Measurements from ENCODE around the gene PRMT1. TPM values are rescaled to one million over a fixed set of nuclear protein-coding genes. Genes with fewer than 3 reads are reported as not detected.

Gene PRMT1
- total and polyA plus RNA-seq, 9 of the 15 experiments (the other 6 are each of a cell fraction or from before 2014, with no cell fraction given) = 13.3 to 464 (median 326) TPM

DNA sequence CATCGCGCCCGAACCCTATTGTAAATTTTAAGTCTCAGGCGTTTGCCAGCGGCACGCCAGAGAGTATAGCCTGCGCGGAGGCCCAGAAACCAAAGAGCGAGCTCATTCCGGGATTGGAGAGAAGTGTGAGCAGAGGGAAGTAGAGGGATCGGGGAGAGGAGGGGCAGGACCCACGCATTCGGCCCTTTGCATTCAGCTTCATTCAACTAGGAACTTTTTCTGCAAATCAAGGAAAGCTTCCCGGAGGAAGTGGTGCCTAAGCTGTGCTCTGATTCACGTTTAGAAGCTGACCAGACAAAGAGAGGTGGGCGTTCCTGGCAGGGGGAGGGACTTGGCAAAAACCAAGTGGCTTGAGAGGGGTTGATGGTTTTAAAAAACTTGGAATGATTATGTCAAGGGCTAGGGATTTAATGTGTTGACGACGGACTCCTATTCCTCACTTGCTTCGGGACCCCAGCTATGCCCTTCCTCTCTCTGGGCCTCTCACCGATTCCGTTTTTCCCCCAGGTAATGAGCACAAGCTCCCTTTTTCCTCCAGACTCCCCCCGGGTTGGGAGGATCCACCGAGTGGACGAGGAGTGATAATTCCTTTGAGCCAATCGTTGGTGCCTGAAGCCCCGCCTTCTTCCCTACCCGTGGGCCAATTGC, 811 bp upstream of the PRMT1 start (continued):
- 0 out of 2 replicates have a peak, but pooled peaks have one; percentile 56 for TF ChIP-seq TRIM28 (IDR thresholded peaks at IDR 0.05)
- TF ChIP-seq POLR2G (IDR thresholded peaks at IDR 0.05; ENCODE audit: low read depth, low read length) = peak; percentile 13; the same call in 1 of the 2 replicates
- TF ChIP-seq, protein P1, sequence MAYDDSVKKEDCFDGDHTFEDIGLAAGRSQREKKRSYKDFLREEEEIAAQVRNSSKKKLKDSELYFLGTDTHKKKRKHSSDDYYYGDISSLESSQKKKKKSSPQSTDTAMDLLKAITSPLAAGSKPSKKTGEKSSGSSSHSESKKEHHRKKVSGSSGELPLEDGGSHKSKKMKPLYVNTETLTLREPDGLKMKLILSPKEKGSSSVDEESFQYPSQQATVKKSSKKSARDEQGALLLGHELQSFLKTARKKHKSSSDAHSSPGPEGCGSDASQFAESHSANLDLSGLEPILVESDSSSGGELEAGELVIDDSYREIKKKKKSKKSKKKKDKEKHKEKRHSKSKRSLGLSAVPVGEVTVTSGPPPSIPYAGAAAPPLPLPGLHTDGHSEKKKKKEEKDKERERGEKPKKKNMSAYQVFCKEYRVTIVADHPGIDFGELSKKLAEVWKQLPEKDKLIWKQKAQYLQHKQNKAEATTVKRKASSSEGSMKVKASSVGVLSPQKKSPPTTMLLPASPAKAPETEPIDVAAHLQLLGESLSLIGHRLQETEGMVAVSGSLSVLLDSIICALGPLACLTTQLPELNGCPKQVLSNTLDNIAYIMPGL (CRISPR knock-in tag; IDR thresholded peaks at IDR 0.05) = peak; percentile 75; the same call in 1 of the 2 replicates
- TF ChIP-seq ZNF561 (CRISPR knock-in tag; conservative IDR thresholded peaks at IDR 0.05) = no peak
- TF ChIP-seq, protein P2, sequence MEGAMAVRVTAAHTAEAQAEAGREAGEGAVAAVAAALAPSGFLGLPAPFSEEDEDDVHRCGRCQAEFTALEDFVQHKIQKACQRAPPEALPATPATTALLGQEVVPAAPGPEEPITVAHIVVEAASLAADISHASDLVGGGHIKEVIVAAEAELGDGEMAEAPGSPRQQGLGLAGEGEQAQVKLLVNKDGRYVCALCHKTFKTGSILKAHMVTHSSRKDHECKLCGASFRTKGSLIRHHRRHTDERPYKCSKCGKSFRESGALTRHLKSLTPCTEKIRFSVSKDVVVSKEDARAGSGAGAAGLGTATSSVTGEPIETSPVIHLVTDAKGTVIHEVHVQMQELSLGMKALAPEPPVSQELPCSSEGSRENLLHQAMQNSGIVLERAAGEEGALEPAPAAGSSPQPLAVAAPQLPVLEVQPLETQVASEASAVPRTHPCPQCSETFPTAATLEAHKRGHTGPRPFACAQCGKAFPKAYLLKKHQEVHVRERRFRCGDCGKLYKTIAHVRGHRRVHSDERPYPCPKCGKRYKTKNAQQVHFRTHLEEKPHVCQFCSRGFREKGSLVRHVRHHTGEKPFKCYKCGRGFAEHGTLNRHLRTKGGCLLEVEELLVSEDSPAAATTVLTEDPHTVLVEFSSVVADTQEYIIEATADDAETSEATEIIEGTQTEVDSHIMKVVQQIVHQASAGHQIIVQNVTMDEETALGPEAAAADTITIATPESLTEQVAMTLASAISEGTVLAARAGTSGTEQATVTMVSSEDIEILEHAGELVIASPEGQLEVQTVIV (CRISPR knock-in tag; IDR thresholded peaks at IDR 0.05; ENCODE audit: borderline replicate concordance) = no peak
- no peak for TF ChIP-seq CXXC5 (CRISPR knock-in tag; IDR thresholded peaks at IDR 0.05)
- TF ChIP-seq, protein P3, sequence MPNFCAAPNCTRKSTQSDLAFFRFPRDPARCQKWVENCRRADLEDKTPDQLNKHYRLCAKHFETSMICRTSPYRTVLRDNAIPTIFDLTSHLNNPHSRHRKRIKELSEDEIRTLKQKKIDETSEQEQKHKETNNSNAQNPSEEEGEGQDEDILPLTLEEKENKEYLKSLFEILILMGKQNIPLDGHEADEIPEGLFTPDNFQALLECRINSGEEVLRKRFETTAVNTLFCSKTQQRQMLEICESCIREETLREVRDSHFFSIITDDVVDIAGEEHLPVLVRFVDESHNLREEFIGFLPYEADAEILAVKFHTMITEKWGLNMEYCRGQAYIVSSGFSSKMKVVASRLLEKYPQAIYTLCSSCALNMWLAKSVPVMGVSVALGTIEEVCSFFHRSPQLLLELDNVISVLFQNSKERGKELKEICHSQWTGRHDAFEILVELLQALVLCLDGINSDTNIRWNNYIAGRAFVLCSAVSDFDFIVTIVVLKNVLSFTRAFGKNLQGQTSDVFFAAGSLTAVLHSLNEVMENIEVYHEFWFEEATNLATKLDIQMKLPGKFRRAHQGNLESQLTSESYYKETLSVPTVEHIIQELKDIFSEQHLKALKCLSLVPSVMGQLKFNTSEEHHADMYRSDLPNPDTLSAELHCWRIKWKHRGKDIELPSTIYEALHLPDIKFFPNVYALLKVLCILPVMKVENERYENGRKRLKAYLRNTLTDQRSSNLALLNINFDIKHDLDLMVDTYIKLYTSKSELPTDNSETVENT (CRISPR knock-in tag; IDR thresholded peaks at IDR 0.05) = no peak
- TF ChIP-seq SOX6 (IDR thresholded peaks at IDR 0.05) = peak; percentile 47; the same call in 1 of the 2 replicates
- TF ChIP-seq, protein P4, sequence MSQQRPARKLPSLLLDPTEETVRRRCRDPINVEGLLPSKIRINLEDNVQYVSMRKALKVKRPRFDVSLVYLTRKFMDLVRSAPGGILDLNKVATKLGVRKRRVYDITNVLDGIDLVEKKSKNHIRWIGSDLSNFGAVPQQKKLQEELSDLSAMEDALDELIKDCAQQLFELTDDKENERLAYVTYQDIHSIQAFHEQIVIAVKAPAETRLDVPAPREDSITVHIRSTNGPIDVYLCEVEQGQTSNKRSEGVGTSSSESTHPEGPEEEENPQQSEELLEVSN (IDR thresholded peaks at IDR 0.05; ENCODE audit: borderline replicate concordance in 1 of 2, extremely low read depth in 1 of 2, insufficient read depth in 1 of 2, insufficient read length in 1 of 2, low read depth in 1 of 2, low read length in 1 of 2, poor library complexity in 1 of 2, severe bottlenecking in 1 of 2) = no peak
- TF ChIP-seq, protein P5, sequence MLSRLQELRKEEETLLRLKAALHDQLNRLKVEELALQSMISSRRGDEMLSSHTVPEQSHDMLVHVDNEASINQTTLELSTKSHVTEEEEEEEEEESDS (CRISPR knock-in tag; IDR thresholded peaks at IDR 0.05) = no peak
- TF ChIP-seq, protein P6, sequence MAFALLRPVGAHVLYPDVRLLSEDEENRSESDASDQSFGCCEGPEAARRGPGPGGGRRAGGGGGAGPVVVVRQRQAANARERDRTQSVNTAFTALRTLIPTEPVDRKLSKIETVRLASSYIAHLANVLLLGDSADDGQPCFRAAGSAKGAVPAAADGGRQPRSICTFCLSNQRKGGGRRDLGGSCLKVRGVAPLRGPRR (CRISPR knock-in tag; IDR thresholded peaks at IDR 0.05) = no peak
- TF ChIP-seq CBFB (CRISPR knock-in tag; IDR thresholded peaks at IDR 0.05) = no peak
- TF ChIP-seq, protein P7, sequence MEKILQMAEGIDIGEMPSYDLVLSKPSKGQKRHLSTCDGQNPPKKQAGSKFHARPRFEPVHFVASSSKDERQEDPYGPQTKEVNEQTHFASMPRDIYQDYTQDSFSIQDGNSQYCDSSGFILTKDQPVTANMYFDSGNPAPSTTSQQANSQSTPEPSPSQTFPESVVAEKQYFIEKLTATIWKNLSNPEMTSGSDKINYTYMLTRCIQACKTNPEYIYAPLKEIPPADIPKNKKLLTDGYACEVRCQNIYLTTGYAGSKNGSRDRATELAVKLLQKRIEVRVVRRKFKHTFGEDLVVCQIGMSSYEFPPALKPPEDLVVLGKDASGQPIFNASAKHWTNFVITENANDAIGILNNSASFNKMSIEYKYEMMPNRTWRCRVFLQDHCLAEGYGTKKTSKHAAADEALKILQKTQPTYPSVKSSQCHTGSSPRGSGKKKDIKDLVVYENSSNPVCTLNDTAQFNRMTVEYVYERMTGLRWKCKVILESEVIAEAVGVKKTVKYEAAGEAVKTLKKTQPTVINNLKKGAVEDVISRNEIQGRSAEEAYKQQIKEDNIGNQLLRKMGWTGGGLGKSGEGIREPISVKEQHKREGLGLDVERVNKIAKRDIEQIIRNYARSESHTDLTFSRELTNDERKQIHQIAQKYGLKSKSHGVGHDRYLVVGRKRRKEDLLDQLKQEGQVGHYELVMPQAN (IDR thresholded peaks at IDR 0.05; ENCODE audit: borderline replicate concordance) = no peak
- TF ChIP-seq U2AF1 (optimal IDR thresholded peaks at IDR 0.05; ENCODE audit: low read depth, low read length) = no peak
- TF ChIP-seq, protein P8, sequence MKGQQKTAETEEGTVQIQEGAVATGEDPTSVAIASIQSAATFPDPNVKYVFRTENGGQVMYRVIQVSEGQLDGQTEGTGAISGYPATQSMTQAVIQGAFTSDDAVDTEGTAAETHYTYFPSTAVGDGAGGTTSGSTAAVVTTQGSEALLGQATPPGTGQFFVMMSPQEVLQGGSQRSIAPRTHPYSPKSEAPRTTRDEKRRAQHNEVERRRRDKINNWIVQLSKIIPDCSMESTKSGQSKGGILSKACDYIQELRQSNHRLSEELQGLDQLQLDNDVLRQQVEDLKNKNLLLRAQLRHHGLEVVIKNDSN (CRISPR knock-in tag; IDR thresholded peaks at IDR 0.05) = no peak
